ENCODE results near the gene DRC3. TPM values are rescaled to one million over a fixed set of nuclear protein-coding genes. Genes with fewer than 3 reads are reported as not detected.
A peak's percentile ranks its signal among the peaks of the same experiment; 100 is the strongest.

Gene DRC3
- total RNA-seq, 3 donors from 2014 or later, result 1.0 to 3.3 (median 1.4) TPM

DNA sequence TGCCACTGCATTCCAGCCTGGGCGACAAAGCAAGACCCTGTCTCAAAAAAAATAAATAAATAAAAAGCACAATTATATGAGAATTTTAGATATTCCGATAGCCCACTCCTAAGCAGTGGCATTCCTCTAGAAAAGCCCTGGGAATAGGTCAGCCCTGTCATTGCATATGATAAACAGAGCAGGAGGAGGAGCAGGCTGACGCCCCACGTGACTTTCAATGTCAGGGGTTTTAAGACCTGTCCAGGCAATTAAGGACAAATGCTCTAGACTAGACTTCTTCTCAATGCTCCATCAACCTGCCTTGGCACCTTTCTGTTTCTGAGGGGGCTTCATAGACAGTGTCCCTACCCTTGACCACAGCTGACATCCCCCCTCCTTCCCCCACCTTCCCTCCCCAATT lies 8.0 kb upstream of the DRC3 start:
- no peaks in the 10 kb centered on the region for H3K36me3 ChIP-seq (ENCODE audit: low read depth)
- TF ChIP-seq, protein P1, sequence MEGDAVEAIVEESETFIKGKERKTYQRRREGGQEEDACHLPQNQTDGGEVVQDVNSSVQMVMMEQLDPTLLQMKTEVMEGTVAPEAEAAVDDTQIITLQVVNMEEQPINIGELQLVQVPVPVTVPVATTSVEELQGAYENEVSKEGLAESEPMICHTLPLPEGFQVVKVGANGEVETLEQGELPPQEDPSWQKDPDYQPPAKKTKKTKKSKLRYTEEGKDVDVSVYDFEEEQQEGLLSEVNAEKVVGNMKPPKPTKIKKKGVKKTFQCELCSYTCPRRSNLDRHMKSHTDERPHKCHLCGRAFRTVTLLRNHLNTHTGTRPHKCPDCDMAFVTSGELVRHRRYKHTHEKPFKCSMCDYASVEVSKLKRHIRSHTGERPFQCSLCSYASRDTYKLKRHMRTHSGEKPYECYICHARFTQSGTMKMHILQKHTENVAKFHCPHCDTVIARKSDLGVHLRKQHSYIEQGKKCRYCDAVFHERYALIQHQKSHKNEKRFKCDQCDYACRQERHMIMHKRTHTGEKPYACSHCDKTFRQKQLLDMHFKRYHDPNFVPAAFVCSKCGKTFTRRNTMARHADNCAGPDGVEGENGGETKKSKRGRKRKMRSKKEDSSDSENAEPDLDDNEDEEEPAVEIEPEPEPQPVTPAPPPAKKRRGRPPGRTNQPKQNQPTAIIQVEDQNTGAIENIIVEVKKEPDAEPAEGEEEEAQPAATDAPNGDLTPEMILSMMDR (IDR thresholded peaks at IDR 0.05), result no peak
- no peaks in the 10 kb centered on the region for H3K9me3 ChIP-seq
- no peak overlapping the region for H3K4me3 ChIP-seq
- peaks cover 17% of the 10 kb centered on the region for H3K4me1 ChIP-seq (ENCODE audit: low read depth)
- ATAC-seq (no peak), DNase-seq (no peak)
- intact Hi-C loops (cut with DNase I, micrococcal nuclease), result no loop called here

DNA sequence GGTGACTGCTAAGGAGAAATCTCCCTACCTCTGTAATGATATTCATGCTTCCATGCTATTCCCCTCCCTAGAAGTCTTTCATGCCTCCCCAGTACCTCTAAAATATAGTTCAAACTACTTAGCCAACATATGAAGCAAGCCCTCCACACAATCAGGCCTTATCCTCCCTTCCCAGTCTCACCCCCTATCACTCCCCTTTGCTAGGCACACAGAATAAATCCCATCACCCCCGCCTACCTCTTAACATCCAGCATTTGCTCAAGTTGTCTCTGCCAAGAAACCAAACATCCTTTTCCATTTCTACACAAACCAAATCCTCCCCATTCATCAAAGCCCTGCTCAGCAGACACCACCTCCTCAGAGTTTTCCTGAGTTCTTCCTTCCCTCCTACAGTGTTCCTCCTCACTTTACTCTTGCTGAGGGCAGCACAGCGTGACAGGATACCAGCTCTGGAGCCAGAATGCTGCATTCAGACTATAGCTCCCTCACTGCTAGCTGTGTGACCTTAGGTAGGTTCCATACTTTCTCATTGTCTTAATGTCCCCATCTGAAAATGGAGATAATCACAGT lies 7.4 kb upstream of the DRC3 start:
- H3K36me3 ChIP-seq (ENCODE audit: low read depth), result no peaks in the 10 kb centered on the region
- intact Hi-C loops (cut with DNase I, micrococcal nuclease), result no loop called here
- DNase-seq (no peak), ATAC-seq (no peak)
- TF ChIP-seq, protein P1 (IDR thresholded peaks at IDR 0.05), result no peak
- peaks cover 12% of the 10 kb centered on the region for H3K4me1 ChIP-seq (ENCODE audit: low read depth)
- no peaks in the 10 kb centered on the region for H3K9me3 ChIP-seq
- H3K4me3 ChIP-seq, result no peak overlapping the region

DNA sequence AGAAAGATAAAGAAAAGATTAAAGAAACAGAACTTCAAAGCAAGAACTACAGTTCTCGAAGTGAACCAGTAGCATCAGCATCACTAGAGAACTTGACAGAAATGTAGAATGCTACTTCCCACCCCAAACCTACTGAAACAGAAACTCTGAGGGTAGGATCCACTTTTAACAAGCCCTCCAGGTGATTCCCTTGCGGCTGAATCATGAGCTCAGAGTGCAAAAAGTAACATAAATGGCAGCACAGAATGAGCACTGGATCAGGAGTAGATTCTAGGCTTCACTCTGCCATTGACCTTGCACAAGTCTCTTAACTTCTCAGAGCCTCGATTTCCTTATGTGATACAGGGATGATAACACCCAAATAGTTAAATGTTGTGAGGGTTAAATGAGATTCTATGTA lies 6.3 kb upstream of the DRC3 start:
- ATAC-seq (no peak), DNase-seq (no peak)
- Histone ChIP-seq H3K9me3 (no peaks in the 10 kb centered on the region), H3K4me3 (no peak overlapping the region), H3K4me1 (ENCODE audit: low read depth) (peaks cover 9% of the 10 kb centered on the region), H3K36me3 (ENCODE audit: low read depth) (no peaks in the 10 kb centered on the region)
- intact Hi-C loops (cut with DNase I, micrococcal nuclease), result no loop called here
- TF ChIP-seq, protein P1 (IDR thresholded peaks at IDR 0.05), result no peak

DNA sequence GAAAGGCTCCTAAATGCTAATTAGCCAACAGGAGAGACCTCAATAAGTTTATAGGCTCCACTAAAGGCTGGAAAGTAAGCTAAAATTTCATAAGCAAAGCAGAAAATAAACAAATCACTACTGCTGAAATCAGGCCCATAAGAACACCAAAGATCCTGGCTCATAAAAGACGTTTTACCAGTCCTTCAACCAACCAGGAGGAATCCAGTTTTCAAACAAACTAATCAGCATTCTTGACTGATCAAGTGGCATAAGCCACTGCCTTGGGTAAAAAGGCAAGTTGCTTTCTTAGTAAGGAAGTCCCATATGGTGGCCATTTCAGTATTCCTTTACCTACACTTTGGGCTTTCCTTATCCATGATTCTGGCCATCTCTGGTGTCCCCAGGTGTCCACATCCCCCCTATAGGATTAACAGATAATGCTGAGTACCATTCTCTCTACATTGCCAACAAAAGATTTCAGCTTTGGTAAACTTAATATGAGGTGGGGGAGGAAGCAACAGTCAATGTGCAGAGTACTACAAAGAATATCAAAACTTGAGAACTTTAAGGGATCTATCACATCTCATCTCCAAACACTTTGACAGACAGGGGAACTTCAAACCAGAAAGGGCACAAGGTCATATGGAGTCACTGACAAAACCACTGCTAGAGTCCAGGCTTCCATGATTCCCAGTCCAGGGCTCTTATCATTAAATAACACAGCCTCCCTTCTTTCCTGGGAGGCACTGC lies 1.8 kb upstream of the DRC3 start:
- intact Hi-C loops (cut with DNase I, micrococcal nuclease), result no loop called here
- H3K9me3 ChIP-seq, result no peaks in the 10 kb centered on the region
- H3K4me1 ChIP-seq (ENCODE audit: low read depth), result peaks cover 10% of the 10 kb centered on the region
- H3K36me3 ChIP-seq (ENCODE audit: low read depth), result no peaks in the 10 kb centered on the region
- DNase-seq (no peak), ATAC-seq (no peak)
- TF ChIP-seq, protein P1 (IDR thresholded peaks at IDR 0.05), result no peak
- H3K4me3 ChIP-seq, result no peak overlapping the region

DNA sequence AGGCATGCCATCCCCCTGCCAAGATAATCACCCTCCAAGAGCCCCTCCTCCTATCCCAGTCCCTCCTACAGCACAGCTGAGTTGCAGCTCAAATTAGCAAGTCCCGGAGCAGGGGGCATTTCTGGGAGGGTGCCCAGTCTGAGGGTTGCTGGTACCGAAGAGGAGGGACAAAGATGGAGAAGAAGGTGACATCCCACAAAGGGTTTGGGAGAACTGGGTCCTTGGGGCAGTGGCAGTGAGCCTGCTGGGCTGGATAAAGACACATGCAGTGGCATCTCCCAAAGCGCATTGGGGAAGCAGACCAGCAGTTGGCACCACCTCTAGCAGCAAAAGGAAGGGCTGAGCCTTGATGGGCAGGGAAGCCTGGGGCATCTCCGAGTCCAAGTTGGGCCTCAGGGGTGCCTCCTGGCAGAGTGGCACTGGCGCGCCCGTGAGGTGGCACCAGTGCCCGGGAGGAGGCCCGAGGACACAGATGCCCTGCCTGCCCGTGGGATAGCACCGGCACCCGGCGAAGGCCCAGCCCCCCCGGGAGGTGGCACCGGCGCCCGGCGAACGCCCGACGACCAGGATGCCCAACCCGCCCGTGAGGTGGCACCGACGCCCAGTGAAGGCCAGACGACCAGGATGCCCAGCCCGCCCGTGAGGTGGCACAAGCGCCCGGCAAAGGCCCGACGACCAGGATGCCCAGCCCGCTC lies 1.1 kb upstream of the DRC3 start:
- peak; percentile 35 for ATAC-seq
- TF ChIP-seq, protein P1 (IDR thresholded peaks at IDR 0.05), result no peak
- intact Hi-C loops (cut with DNase I, micrococcal nuclease), result no loop called here
- H3K9me3 ChIP-seq, result no peaks in the 10 kb centered on the region
- H3K4me1 ChIP-seq (ENCODE audit: low read depth), result peaks cover 10% of the 10 kb centered on the region
- H3K4me3 ChIP-seq, result peak overlapping the region; percentile 84
- DNase-seq, result peak; percentile 44 to 79 (median 76)
- H3K36me3 ChIP-seq (ENCODE audit: low read depth), result no peaks in the 10 kb centered on the region

All from mucosa of descending colon (tissue), 3 donors.